ENCODE data around the gene AK9. TPM values are rescaled to one million over a fixed set of nuclear protein-coding genes. Genes with fewer than 3 reads are reported as not detected.
A peak's percentile ranks its signal among the peaks of the same experiment; 100 is the strongest.

The AK9 gene
- total and polyA plus RNA-seq, 10 of the 15 experiments (the other 5 are each of a cell fraction or from before 2014, with no cell fraction given) = 2.1 to 7.4 (median 4.2) TPM

- TF ChIP-seq E4F1 (IDR thresholded peaks at IDR 0.05; ENCODE audit: borderline replicate concordance, partially characterized antibody) = no peak
- TF ChIP-seq KLF5 (IDR thresholded peaks at IDR 0.05; ENCODE audit: partially characterized antibody) = no peak
- TF ChIP-seq ESRRA (IDR thresholded peaks at IDR 0.05; ENCODE audit: low read length) = no peak
- TF ChIP-seq RELA (IDR thresholded peaks at IDR 0.05; ENCODE audit: borderline replicate concordance, partially characterized antibody) = no peak
- no peak for TF ChIP-seq CBFB (IDR thresholded peaks at IDR 0.05; ENCODE audit: low read depth)
- TF ChIP-seq TCF3 (IDR thresholded peaks at IDR 0.05; ENCODE audit: borderline replicate concordance, insufficient read depth, low read depth, low read length) = no peak
- no peak for TF ChIP-seq SMAD5 (IDR thresholded peaks at IDR 0.05; ENCODE audit: low read depth)
- no peak for TF ChIP-seq ETV6 (conservative IDR thresholded peaks at IDR 0.05 in 1 of 2, IDR thresholded peaks at IDR 0.05 in 1 of 2; ENCODE audit: borderline replicate concordance in 1 of 2, low read depth in 1 of 2)
- no peak for TF ChIP-seq EP300 (IDR thresholded peaks at IDR 0.05; ENCODE audit: borderline replicate concordance in 1 of 2, control insufficient read depth in 1 of 2, low read depth in 2 of 2, low read length in 2 of 2)
- TF ChIP-seq YY1 (IDR thresholded peaks at IDR 0.05; ENCODE audit: low read depth, low read length) = peak; percentile 32; the same call in 1 of the 2 replicates
- peak; percentile 83 for TF ChIP-seq NR2F1 (conservative IDR thresholded peaks at IDR 0.05)
- no peak for TF ChIP-seq TARDBP (IDR thresholded peaks at IDR 0.05; ENCODE audit: borderline replicate concordance)
- TF ChIP-seq CHD2 (IDR thresholded peaks at IDR 0.05; ENCODE audit: borderline replicate concordance, low read depth, low read length) = no peak
- no peak for TF ChIP-seq FOS (IDR thresholded peaks at IDR 0.05; ENCODE audit: borderline replicate concordance, extremely low read depth, insufficient read length)
- TF ChIP-seq ZBED1 (IDR thresholded peaks at IDR 0.05; ENCODE audit: borderline replicate concordance) = no peak
- TF ChIP-seq BCLAF1 (IDR thresholded peaks at IDR 0.05) = no peak
- TF ChIP-seq MTA3 (IDR thresholded peaks at IDR 0.05; ENCODE audit: borderline replicate concordance, low read length) = no peak
- no peak for TF ChIP-seq CUX1 (IDR thresholded peaks at IDR 0.05; ENCODE audit: insufficient replicate concordance, low read depth, low read length)
- TF ChIP-seq SREBF2 (IDR thresholded peaks at IDR 0.05; ENCODE audit: low read length) = no peak
- no peak for TF ChIP-seq MXI1 (IDR thresholded peaks at IDR 0.05; ENCODE audit: low read depth, low read length)
- no peak for TF ChIP-seq HDAC6 (IDR thresholded peaks at IDR 0.05; ENCODE audit: unreplicated experiment)
Observed at GRCh38 chr6:109695468-109695867, 4.5 kb upstream of the AK9 start (continued).

Data from GM12878 (cell line).